Type B pancreatic cell (in vitro differentiated cells): ENCODE measurements around the gene SPNS2. TPM values are rescaled to one million over a fixed set of nuclear protein-coding genes. Genes with fewer than 3 reads are reported as not detected.
A peak's percentile ranks its signal among the peaks of the same experiment; 100 is the strongest.

ENCODE experiments used
- DNase-seq: peaks from one replicate; pipeline ENCODE4 v3.0.0; 2021; ENCODE audit warnings: mixed read lengths; ENCODE audit not compliant: unreplicated experiment; ENCODE audit errors: extremely low spot score
- H3K27ac Mint-ChIP-seq: 2 replicates; pipeline ENCODE4 v1.8.0; 2021; ENCODE audit warnings: mild to moderate bottlenecking, mixed read lengths
- H3K27me3 Mint-ChIP-seq: 2 replicates; pipeline ENCODE4 v1.8.0; 2021; ENCODE audit warnings: mixed read lengths
- H3K36me3 Mint-ChIP-seq: 2 replicates; pipeline ENCODE4 v1.8.0; 2021; ENCODE audit warnings: mixed read lengths
- H3K4me1 Mint-ChIP-seq: one replicate; pipeline ENCODE4 v1.8.0; 2021; ENCODE audit warnings: mixed read lengths; ENCODE audit not compliant: unreplicated experiment
- H3K4me3 Mint-ChIP-seq: 2 replicates; pipeline ENCODE4 v1.8.0; 2021; ENCODE audit warnings: mild to moderate bottlenecking, mixed read lengths
- H3K9me3 Mint-ChIP-seq: 2 replicates; pipeline ENCODE4 v1.8.0; 2021; ENCODE audit warnings: mixed read lengths
- CTCF ChIP-seq: fragments of 200-600 bp; sonication (generic); conservative IDR thresholded peaks from 2 replicates; pipeline ENCODE4 v1.5.0; 2021; ENCODE audit warnings: antibody characterized with exemption, mild to moderate bottlenecking
- total RNA-seq: library from RNA; stranded (reverse); gene quantifications from 2 replicates; pipeline ENCODE4 v1.2.1, GENCODE V29; 2021; ENCODE audit warnings: low replicate concordance

SPNS2 gene
- total RNA-seq, 1 donor from 2014 or later: 16.1 TPM

- Mint-ChIP-seq H3K36me3 (no peaks in the 10 kb centered on the region), H3K27ac (peak overlapping the region; percentile 15), H3K4me3 (peak overlapping the region; percentile 90), H3K4me1 (peaks cover 39% of the 10 kb centered on the region), H3K9me3 (no peaks in the 10 kb centered on the region), H3K27me3 (peaks cover 23% of the 10 kb centered on the region)
- TF ChIP-seq CTCF: no peak
- no peak for DNase-seq
Measured at GRCh38 chr17:4586043-4586442, 87.4 kb downstream of the SPNS2 start.

DNA sequence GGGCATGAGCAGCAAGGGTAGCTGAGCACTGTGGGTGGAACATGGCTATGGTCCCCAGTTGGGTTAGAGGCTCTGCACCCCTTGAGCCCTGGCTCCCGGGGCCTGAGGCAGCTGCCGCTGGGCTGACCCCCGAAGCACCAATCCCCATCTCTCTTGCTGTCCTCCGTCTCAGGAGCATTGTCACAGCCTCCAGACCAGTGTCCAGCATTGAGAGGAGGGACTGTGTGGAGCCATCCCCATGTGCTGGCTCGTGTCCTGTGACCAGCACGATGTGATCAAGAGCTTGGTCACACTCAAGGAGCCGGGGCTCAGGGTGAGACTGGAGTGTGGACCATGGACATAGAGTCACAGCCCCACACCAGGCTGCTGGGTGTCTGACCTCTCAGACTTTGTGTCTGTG is 88.5 kb downstream of the SPNS2 start:
- Mint-ChIP-seq H3K27me3 (peaks cover 23% of the 10 kb centered on the region), H3K27ac (peak overlapping the region; percentile 55), H3K4me3 (peak overlapping the region; percentile 20), H3K4me1 (peaks cover 34% of the 10 kb centered on the region), H3K36me3 (no peaks in the 10 kb centered on the region), H3K9me3 (no peaks in the 10 kb centered on the region)
- no peak for TF ChIP-seq CTCF
- no peak for DNase-seq

- H3K9me3 Mint-ChIP-seq: no peaks in the 10 kb centered on the region
- peaks cover 23% of the 10 kb centered on the region for H3K27me3 Mint-ChIP-seq
- H3K4me3 Mint-ChIP-seq: peak overlapping the region; percentile 54
- no peaks in the 10 kb centered on the region for H3K36me3 Mint-ChIP-seq
- peak overlapping the region; percentile 55 for H3K27ac Mint-ChIP-seq
- H3K4me1 Mint-ChIP-seq: peaks cover 38% of the 10 kb centered on the region
- TF ChIP-seq CTCF: no peak
- DNase-seq: no peak
Measured at GRCh38 chr17:4587803-4588202, 89.1 kb downstream of the SPNS2 start.

DNA sequence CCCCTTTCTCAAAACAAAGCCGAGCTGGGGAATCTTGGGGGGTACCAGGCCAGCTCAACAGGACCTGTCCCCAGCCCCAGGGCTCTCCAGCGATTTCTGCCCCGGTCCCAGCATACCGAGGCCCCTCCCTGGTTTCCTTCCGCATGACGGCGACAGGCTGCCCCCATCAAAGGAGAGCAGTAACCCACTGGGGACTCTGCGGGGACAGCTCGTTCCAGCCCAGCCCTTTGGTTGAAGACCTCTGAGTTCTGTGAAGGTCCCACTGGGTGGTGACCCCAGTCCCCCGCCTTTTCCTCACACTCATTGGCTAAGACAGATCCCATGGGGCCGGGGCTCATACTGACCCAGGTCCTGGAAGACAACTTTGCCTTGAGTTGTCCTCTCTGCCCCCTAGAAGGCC is 89.7 kb downstream of the SPNS2 start:
- TF ChIP-seq CTCF: no peak
- Mint-ChIP-seq H3K36me3 (no peaks in the 10 kb centered on the region), H3K4me3 (peak overlapping the region; percentile 54), H3K27me3 (peaks cover 20% of the 10 kb centered on the region), H3K27ac (peak overlapping the region; percentile 55), H3K4me1 (peaks cover 34% of the 10 kb centered on the region), H3K9me3 (no peaks in the 10 kb centered on the region)
- DNase-seq: no peak

Other genes with a start within 250 kb of the SPNS2 start
- gene ANKFY1, start 234.9 kb upstream of the SPNS2 start, total RNA-seq: 64.3 and 72.6 TPM in 2 replicates
- gene UBE2G1, start 132.2 kb upstream of the SPNS2 start, total RNA-seq: 77.7 and 102 TPM in 2 replicates
- gene SPNS3, start 64.9 kb upstream of the SPNS2 start, total RNA-seq: 0.31 and 0.34 TPM in 2 replicates
- 63.7 and 66.0 TPM in 2 replicates for gene MYBBP1A, start 56.5 kb downstream of the SPNS2 start, total RNA-seq
- 1.0 and 1.4 TPM in 2 replicates for gene GGT6, start 61.7 kb downstream of the SPNS2 start, total RNA-seq
- 19.4 and 25.5 TPM in 2 replicates for gene SMTNL2, start 85.6 kb downstream of the SPNS2 start, total RNA-seq
- 2.1 and 4.9 TPM in 2 replicates for gene ALOX15, start 142.8 kb downstream of the SPNS2 start, total RNA-seq
- gene PELP1, start 205.3 kb downstream of the SPNS2 start, total RNA-seq: 72.7 and 92.9 TPM in 2 replicates
- 22.9 and 47.4 TPM in 2 replicates for gene ARRB2, start 211.8 kb downstream of the SPNS2 start, total RNA-seq
- gene MED11, start 232.5 kb downstream of the SPNS2 start, total RNA-seq: 17.6 and 21.8 TPM in 2 replicates
- 0.70 and 1.4 TPM in 2 replicates for gene ZMYND15, start 241.0 kb downstream of the SPNS2 start, total RNA-seq
- gene CXCL16, start 241.0 kb downstream of the SPNS2 start, total RNA-seq: 15.2 and 23.0 TPM in 2 replicates